Left colon (tissue), 2 donors: Measurements from ENCODE around the gene MAGI1. TPM values are rescaled to one million over a fixed set of nuclear protein-coding genes. Genes with fewer than 3 reads are reported as not detected.

Experiments
- ATAC-seq: fragments of 200-7000 bp; cut with Tn5 transposase; one replicate; pipeline ENCODE4 v1.9.1; 2020; ENCODE audit warnings: mild to moderate bottlenecking, moderate library complexity
- DNase-seq, 2 donors: peaks; one replicate each; pipeline ENCODE4 v3.0.0-alpha.2; 2020
- intact Hi-C, 2 donors: fragments of 100-400 bp; cut with DNase I in 1 of 2; cut with micrococcal nuclease in 1 of 2; formaldehyde crosslinking; loops; one replicate each; pipeline versions ENCODE4 v1.11.2 to v1.14.0; 2022; cut with DNase I, micrococcal nuclease
- total RNA-seq, 2 donors: library from RNA; stranded (reverse); fragmentation: NEBNext Ultra II Directional; extraction: Animal tissue kit (Norgen Biotek cat#: 25700); gene quantifications; one replicate each; pipeline ENCODE4 v1.2.1, GENCODE V29; 2021
- donor health status: DM: no; HTN: no; CAD: no.
- donor health status: DM: yes; HTN: yes; CAD: no.

Gene MAGI1
- total RNA-seq, 2 donors from 2014 or later = 45.9 to 49.2 TPM

DNA sequence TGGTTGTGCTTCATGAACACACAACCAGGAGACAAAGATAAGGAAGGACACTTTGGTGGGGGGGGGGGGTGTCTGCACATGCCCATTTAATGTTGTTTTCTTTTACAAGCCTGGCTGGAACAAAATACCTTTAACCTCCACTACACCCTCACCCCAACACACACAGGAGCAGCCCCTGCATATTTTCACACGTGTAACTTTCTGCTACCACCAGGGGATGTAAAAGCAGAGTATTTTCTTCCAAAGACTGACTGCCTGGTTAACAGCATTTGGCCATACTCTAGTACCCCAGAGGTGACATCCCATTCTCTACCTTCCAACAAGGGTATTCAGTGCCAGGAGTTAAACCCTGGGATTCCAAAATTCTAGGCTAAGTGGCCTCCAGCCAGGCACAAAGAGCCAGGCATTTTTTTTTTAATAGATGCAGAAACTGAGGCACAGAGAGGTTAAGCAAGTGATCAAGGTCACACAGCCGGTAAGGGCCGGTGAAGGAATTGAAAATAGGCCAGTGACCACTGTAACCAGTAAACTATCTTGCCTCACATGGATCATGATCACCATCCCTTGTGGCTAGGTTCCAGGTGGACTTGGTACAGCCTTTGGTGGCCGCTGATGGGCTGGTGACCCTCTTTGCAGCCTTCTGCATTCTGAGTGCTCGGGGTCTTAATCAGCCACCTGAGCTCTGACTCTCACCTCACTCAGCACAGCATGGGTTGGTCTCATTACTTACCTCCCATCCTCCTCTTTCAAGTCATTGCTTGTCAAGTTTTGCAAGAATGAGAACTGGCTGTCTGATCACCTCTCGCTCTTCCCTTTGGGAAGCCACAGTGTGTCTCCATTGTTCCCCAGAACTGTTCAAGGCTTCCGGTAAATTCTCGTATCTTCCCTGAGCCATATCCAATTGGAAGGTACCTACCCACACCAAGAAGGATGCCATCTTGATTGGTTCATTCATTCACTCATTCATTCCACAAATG lies 20.4 kb downstream of the MAGI1 start:
- ATAC-seq (no peak), DNase-seq (no peak)
- intact Hi-C loops = no loop called here

DNA sequence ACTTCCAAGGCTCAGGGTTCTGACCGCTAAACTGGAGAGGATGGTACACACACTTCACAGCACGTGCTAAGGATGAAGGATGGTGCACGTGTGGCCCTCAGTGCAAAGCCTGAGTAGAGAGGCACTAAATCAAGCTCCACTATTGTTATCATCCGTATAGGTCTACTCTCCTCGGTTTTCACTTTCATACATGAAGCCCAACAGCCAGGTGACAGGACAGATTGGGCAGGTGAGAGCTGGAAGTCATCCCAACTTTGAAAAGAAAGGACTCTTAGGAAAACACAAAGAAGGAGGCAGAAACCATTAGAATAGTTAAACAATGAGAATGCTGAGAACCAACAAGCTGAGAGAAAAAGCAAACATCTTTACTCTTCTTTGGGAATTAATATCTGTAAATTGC lies 21.1 kb downstream of the MAGI1 start:
- intact Hi-C loops = no loop called here
- ATAC-seq = no peak
- no peak for DNase-seq

DNA sequence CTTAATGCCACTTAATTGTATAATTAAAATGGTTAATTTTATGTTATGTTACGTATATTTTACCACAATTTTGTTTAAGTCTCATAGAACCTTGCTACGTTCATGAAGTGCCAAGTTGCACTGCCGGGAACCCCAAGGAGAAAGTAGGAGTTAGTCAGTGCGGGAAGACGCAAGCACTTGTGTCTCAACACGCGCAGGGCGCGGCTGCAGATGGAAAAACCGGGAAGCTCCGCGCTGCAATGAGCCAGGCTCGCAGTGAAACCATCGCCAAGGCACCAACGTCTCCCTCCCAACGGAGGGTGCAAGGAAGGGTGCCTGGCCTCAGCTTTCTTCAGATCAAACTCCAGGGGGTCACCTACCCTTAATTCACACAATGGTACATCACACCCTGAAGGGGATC lies 21.6 kb downstream of the MAGI1 start:
- DNase-seq = no peak
- intact Hi-C loops = no loop called here
- no peak for ATAC-seq

DNA sequence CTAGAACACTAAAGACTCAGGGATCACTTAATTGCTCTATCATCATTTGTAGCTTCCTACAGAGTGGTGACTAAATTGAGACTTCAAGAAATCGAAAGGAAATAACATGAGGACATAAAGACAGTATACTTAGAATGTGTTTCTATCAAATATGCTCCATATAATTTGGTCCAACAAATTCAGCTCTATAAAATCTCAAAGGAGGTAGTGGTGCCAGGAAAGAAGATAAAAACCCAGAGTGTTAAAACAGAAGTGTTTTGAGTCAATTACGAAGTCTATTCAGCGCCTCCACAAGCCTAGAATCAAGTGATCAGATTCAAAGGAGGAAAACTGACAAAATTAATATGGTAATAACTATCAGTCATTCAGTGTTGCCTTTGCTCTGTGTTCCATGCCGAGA lies 22.9 kb downstream of the MAGI1 start:
- DNase-seq = no peak
- ATAC-seq = no peak
- intact Hi-C loops = no loop called here

DNA sequence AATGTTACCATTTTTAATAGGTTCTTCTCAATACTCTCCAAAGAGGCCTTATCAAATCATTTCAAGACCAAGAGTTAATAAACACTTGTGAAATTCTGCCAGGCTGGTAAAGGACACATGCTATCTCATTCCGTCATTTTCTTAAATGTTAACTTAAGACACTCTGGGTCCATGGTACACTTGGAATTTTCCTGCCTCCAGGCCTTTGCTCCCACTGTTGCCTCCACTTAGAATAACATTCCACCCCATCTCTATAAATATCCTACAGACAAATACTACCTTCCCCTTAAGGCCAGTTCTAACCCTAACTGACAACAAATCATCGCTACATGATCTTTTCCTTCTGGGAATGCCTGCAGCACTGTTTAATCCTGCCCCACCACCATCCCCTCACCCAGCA lies 24.1 kb downstream of the MAGI1 start:
- intact Hi-C loops = no loop called here
- peak; percentile 32 for ATAC-seq

DNA sequence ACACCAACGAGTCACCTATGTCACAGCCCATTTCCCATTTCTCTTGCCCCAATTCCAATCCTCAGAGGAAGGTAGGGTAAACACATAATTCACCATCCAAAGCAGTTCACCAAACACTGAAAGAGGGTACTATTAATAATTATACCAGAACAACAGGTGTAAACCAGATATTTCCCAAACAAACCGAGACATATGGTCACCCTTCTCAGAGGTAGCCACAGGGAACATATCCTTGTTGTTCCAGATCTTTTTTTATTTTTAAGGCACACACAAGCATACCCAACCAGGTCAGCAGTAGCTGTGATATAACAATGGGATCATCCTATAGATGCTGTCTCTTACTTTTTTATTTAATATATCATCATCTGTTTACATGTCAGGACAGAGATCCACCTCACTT lies 24.7 kb downstream of the MAGI1 start:
- DNase-seq (no peak), ATAC-seq (no peak)
- intact Hi-C loops = no loop called here

More for the DNA sequence above, 24.1 kb downstream of the MAGI1 start:
- no peak for DNase-seq

DNA sequence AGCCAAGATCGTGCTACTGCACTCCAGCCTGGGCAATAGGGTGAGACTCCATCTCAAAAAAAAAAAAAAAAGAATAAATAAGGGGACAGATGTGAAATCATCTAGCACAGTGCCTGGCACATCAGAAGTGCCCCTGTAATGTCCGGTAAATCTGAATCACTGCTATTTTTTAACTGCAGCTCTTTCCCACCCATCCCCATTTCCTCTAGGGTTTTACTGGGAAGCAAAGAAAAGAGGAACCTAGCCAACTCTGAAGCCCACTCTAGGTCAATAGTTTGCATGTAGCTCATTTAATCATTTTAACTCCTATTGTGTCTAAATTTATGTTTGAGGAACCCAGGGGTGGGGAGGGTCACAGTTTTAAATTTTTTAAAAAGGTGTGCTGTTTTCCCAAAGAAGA lies 26.0 kb downstream of the MAGI1 start:
- no peak for DNase-seq
- ATAC-seq = no peak
- intact Hi-C loops = no loop called here

DNA sequence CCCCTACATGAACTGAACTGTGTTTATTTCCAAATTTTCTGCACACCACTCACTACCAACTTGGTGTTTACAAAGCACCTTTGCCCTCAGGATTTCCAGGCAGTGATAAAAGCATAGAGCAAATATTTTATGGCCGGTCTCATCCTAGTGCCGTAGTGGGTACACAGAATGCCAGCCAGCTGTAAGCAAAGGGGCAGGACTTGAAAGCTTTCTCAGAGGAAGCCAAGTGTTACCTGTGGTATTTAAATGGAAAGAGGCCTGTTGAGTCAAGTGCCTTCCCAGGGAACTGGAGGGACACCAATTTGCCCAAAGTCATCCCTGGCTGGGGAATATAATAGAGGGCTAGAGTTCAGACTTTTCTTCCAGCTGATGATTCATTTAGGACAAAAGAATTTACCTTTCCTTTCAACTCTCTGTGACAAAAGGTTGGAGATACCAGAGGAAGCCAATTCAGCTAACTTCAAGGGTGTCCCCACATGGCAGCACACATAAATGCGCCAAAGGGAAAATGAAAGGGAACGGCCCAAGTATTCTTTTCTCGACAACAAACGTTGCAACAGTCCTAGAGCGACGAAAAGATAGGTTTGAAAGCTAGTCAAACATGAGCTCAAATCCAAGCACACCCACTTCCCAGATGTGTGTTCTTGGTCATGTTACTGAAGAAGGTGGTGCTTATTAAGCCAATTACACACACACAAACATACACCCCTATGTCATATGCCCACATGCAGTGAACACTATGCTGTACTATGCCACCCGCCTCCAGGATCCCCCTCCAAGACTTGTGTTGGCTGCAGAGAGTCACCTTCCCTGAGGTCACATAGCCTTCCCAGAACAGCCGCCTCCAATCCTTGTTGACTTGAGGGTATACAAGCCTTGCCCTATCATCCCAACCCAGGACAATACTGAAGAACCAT lies 27.7 kb downstream of the MAGI1 start:
- peak; percentile 21 for ATAC-seq

DNA sequence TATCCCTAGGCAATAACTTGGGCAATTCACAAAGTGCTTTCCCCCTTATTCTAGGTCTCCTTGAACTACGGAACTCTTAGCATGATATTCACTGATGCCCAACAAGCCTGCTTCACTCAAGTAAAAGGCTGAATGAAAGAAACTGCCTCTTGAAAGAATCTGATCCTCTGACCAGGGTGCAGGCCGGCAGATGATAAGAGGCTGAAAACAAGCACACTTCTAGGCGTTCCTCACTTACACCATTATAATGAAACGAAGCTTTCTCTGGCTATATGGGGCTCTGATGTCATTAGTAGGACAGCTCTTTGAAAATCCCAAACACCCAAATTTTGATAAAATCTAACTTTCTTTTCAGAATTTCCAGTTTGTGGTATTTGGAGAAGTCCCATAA lies 28.4 kb downstream of the MAGI1 start:
- intact Hi-C loops = no loop called here
- ATAC-seq (no peak), DNase-seq (no peak)

More for the DNA sequence above, 27.7 kb downstream of the MAGI1 start:
- DNase-seq = no peak
- intact Hi-C loops = no loop called here

DNA sequence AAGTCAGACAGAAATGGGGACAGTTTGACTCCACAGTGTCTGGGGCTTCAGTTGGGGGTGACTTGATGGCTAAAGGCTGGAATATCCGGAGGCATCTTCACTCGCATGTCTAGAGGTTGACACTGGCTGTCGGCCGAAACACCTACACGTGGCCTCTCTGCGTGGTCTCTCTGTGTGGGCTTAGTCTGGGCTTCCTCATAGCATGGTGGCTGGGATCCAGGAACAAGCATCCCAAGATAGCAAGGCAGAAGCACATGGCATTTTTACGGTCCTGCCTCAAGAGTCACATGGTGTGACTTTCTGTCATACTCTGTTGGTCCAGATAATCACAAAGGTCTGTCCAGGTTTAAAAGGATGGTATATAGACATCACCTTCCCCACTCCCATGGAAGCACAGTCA lies 34.5 kb downstream of the MAGI1 start:
- intact Hi-C loops = no loop called here
- DNase-seq (no peak), ATAC-seq (no peak)

DNA sequence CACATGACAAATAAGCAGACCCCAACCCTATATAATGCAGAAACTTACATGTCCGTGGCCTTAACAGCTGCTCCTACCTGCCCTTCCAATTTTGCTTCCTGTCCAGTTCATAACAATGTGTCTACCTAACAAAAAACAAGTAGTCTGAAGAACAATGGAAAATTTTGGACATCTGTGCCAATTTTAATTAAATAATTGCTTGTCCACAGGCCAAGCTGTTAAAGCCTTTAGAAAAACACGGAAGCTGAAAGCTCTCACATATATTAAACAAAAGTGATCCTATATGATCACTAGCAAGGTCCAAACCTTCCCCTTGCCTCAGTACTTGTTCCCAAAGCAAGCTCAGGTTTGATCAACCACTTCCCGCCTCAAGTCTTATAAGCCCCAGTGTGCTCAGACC lies 37.1 kb downstream of the MAGI1 start:
- ATAC-seq (no peak), DNase-seq (no peak)
- intact Hi-C loops = no loop called here

DNA sequence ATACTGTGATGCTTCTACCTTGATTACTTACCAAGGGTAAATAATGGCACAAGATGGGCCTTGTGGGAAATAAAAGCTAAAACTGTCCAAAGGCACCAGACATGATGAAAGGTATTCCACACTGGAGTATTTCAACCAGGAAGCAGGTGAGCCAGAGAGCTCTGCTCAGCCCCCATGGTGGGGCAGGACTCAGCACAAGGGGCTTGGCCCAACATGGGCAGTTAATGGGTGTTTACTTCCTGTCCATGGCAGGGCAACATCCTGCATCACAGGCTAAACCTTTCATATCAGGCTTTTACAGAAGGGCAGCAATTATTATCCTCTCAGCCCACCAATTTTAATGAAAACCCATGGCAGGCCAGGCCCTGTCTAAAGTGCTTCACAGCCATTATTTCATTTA lies 38.2 kb downstream of the MAGI1 start:
- ATAC-seq = no peak
- DNase-seq = no peak
- intact Hi-C loops = no loop called here

DNA sequence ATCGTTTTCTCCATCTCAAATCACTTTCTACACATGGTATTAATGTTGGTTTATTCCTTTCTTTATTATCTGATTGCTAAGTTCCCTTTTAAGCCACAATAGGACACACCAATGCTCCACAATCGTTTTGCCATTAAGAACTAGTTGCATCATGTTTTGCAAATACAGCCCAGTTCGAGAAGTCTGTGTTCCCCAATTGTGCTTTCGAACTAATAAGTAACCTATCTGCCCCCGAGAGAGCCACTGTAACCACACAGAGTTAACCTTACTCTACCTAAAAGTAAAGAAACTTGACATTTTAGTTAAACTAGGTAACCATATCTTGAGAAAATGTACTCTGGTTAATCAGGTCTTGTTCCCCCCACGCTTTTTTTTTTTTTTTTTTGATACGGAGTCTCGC lies 39.1 kb downstream of the MAGI1 start:
- no peak for DNase-seq
- intact Hi-C loops = no loop called here
- no peak for ATAC-seq

DNA sequence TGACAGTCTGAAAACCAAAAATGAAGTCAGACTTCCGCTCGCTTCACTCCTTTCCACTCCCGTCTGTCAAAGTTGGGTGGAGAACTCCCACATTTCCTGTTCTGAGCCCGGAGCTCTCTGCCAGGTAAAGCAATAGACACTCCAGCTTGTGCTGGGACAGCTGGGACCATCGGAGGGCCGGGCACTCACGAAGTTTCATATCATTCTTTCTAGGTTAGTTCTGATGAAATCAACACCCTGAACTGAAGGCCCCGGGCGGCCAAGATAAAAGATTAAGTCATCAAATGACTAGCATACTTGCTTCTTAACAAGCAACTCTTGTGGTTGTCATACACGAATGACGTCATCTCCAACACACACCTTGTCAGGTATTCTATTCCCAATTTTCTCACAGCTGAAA lies 42.1 kb downstream of the MAGI1 start:
- ATAC-seq (peak; percentile 55), DNase-seq (peak in 1 of 2 donors; percentile 9)
- intact Hi-C loops = no loop called here

DNA sequence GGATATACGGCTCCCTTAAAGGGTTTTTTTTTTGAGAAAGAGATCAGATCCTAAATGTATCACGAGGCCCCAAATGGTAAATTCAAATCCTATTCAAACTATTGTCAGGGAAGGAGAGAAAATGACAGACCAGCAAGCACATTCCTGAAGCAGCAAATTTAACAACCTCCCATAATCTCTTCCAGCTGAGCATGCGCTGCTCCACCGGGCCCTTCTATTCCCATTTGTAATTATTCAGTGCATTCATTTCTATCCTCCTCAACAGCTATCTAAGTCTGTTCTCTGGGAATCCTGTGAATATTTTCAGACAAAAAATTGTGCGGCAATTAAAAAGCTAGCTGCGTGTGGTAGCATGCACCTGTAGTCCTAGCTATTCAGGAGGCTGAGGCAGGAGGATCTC lies 43.2 kb downstream of the MAGI1 start:
- DNase-seq = no peak
- intact Hi-C loops = no loop called here
- ATAC-seq = no peak

DNA sequence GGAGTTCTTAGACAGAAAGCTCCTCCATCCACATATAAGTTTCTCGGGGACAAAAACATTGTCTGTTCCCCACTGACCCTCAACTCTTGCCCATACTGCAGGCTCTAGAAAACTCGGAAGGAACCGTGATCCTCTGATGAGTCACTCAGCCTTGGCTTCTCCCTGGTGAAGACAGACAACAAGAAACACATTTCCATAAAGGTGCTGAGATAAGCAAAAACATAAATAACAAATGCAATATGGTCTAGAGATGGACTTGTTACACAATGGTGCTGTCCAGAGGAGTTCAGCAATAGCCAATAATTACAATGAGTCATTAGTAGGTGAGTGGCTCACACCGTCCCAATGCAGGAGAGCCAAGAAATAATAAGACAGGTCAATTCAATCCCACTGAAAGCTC lies 43.7 kb downstream of the MAGI1 start:
- ATAC-seq (no peak), DNase-seq (no peak)
- intact Hi-C loops = no loop called here

DNA sequence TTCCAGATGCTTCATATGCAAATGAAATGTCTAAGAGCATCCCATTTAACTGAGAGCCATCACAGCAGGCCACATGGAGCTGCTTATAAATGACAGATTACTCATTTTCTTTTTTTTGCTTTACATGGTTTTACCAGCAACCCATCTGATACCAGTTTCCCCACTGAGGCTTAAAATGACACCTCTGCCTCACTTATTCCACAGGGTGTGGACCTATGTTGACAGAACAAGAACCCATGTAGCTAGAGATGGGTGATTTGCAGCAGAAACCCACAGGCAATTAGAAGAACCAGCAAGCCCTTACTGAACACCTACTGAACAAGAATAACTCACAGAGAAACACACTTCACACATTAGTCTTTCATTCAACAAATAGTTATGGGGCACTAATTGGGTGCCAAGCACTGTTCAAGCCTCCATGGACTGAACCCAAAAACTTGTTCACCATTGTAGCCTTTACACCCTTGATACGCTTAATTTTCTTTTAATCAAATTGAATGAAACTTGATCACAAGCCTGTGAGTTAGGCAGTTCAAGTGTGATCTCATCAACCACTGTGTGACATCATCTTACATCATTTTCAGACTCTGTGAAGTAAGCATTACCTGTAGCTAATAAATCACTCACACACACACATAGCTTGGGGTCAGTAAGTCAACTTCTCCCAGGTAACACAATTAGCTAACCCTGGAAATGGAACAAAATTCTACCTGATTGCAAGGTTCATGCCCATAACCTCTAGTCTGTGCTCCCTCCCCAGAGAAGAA lies 45.4 kb downstream of the MAGI1 start:
- ATAC-seq = no peak
- intact Hi-C loops = no loop called here

DNA sequence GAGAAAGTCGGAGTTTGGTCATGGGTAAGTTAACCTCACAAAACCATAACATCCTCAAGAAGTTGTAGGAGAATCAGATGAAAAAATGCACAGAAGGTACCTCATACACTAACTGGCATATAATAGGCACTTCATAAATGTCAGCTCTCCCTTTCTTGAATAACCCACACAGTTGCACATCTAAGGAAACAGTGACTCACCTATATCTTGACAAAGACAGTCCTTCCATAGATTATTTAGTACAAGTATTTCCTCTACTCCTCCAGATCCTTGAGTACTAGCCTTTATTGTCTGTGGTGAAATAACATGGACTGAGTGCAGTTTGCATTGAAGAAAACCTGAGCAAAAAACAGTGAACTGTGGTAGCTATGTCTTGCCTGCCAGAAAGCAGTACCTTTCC lies 46.6 kb downstream of the MAGI1 start:
- DNase-seq = no peak
- ATAC-seq = no peak
- intact Hi-C loops = no loop called here

More for the DNA sequence above, 45.4 kb downstream of the MAGI1 start:
- no peak for DNase-seq
